Thyroid gland (tissue), 4 donors: ENCODE measurements around the gene SERPINA3. TPM values are rescaled to one million over a fixed set of nuclear protein-coding genes. Genes with fewer than 3 reads are reported as not detected.

ENCODE experiments used
- DNase-seq, 2 donors: peaks; one replicate each; pipeline ENCODE4 v3.0.0-alpha.2; 2019
- H3K27ac ChIP-seq, 3 donors: fragments of 200-600 bp; sonication (generic); 1 replicate in 2 of 3; 2 replicates in 1 of 3; pipeline ENCODE4 v1.5.1; 2016 to 2019; ENCODE audit warnings: mild to moderate bottlenecking in 1 of 3, moderate library complexity in 1 of 3
- H3K27me3 ChIP-seq: fragments of 200-600 bp; sonication (generic); one replicate; pipeline ENCODE4 v1.5.1; 2019
- H3K36me3 ChIP-seq, 2 donors: fragments of 200-600 bp; sonication (generic); one replicate each; pipeline ENCODE4 v1.5.1; 2016 to 2019
- H3K4me1 ChIP-seq, 2 donors: fragments of 200-600 bp; sonication (generic); one replicate each; pipeline ENCODE4 v1.5.1; 2017 to 2019
- H3K4me3 ChIP-seq, 3 donors: fragments of 200-600 bp; sonication (generic); replicated peaks in 1 of 3; 1 replicate in 2 of 3; 2 replicates in 1 of 3; pipeline ENCODE4 v1.5.1; 2016; ENCODE audit warnings: mild to moderate bottlenecking in 1 of 3
- H3K9me3 ChIP-seq: fragments of 200-600 bp; sonication (generic); one replicate; pipeline ENCODE4 v1.5.1; 2017
- CTCF ChIP-seq, 6 experiments: fragments of 200-600 bp in 3 of 6; fragments of 450-650 bp in 3 of 6; sonication (generic) in 3 of 6; IDR thresholded peaks; one replicate each; pipeline ENCODE4 v1.5.1; 2016 to 2019; ENCODE audit warnings: antibody characterized with exemption in 6 of 6, mild to moderate bottlenecking in 2 of 6, inconsistent platforms in 1 of 6, moderate library complexity in 1 of 6
- POLR2A ChIP-seq, 2 donors: fragments of 450-650 bp; IDR thresholded peaks; one replicate each; pipeline ENCODE4 v1.6.1; 2017; ENCODE audit warnings: antibody characterized with exemption in 2 of 2, mild to moderate bottlenecking in 2 of 2, moderate library complexity in 1 of 2
- WGBS, 2 donors: methylation state at CpG; one replicate each; pipeline ENCODE4 v1.1.5; 2017; 5-methylcytosine and 5-hydroxymethylcytosine counted together
- intact Hi-C: fragments of 100-400 bp; cut with DNase I; formaldehyde crosslinking; loops from one replicate; pipeline ENCODE4 v1.15.1; 2023
- total RNA-seq, 4 donors: library from RNA; depleted of rRNA; stranded (reverse); fragments of >200 nt; gene quantifications; one replicate each; pipeline ENCODE4 v1.2.3, GENCODE V29; 2016

The SERPINA3 gene
- total RNA-seq, 4 donors from 2014 or later = 16.3 to 200 (median 91.1) TPM

- Histone ChIP-seq H3K4me1 (no peaks in the 10 kb centered on the region), H3K27me3 (no peaks in the 10 kb centered on the region), H3K9me3 (no peaks in the 10 kb centered on the region), H3K27ac (no peak overlapping the region), H3K4me3 (no peak overlapping the region), H3K36me3 (no peaks in the 10 kb centered on the region)
- no peak for DNase-seq
- WGBS, 2 donors = 54 to 62% methylated on average over 11 to 12 of the region's 13 CpGs
- TF ChIP-seq POLR2A (IDR thresholded peaks at IDR 0.05) = no peak
- TF ChIP-seq CTCF (IDR thresholded peaks at IDR 0.05) = no peak
- intact Hi-C loops = no loop called here
These were observed 42.1 kb downstream of the SERPINA3 start for GRCh38 chr14:94654071-94654861.

- Histone ChIP-seq H3K27ac (no peak overlapping the region), H3K4me1 (no peaks in the 10 kb centered on the region), H3K27me3 (no peaks in the 10 kb centered on the region), H3K4me3 (no peak overlapping the region), H3K36me3 (no peaks in the 10 kb centered on the region), H3K9me3 (no peaks in the 10 kb centered on the region)
- 76 to 87% methylated on average over 11 of the region's 11 CpGs for WGBS, 2 donors
- DNase-seq = no peak
- no peak for TF ChIP-seq POLR2A (IDR thresholded peaks at IDR 0.05)
- no peak for TF ChIP-seq CTCF (IDR thresholded peaks at IDR 0.05)
- intact Hi-C loops = no loop called here
These were observed 43.0 kb downstream of the SERPINA3 start for GRCh38 chr14:94655169-94655710.

GRCh38 chr14:94656043-94656442 lies 43.9 kb downstream of the SERPINA3 start:
- Histone ChIP-seq H3K27ac (no peak overlapping the region), H3K9me3 (no peaks in the 10 kb centered on the region), H3K27me3 (no peaks in the 10 kb centered on the region), H3K36me3 (no peaks in the 10 kb centered on the region), H3K4me1 (no peaks in the 10 kb centered on the region), H3K4me3 (no peak overlapping the region)
- WGBS, 2 donors = 96% methylated on average over 4 of the region's 4 CpGs
- DNase-seq = no peak
- intact Hi-C loops = no loop called here
- TF ChIP-seq POLR2A (IDR thresholded peaks at IDR 0.05) = no peak
- TF ChIP-seq CTCF (IDR thresholded peaks at IDR 0.05) = no peak

- TF ChIP-seq CTCF (IDR thresholded peaks at IDR 0.05) = no peak
- no peak for TF ChIP-seq POLR2A (IDR thresholded peaks at IDR 0.05)
- WGBS, 2 donors = 88 to 92% methylated on average over 1 of the region's 1 CpG
These were observed 47.1 kb downstream of the SERPINA3 start for GRCh38 chr14:94659256-94659655.

GRCh38 chr14:94659901-94660300 lies 47.7 kb downstream of the SERPINA3 start:
- H3K36me3 ChIP-seq = no peaks in the 10 kb centered on the region
- H3K27me3 ChIP-seq = no peaks in the 10 kb centered on the region
- intact Hi-C loops = no loop called here
- DNase-seq = no peak
- TF ChIP-seq POLR2A (IDR thresholded peaks at IDR 0.05) (no peak), CTCF (IDR thresholded peaks at IDR 0.05) (no peak)
- H3K4me3 ChIP-seq = no peak overlapping the region
- H3K9me3 ChIP-seq = no peaks in the 10 kb centered on the region
- WGBS, 2 donors = 77 to 95% methylated on average over 2 of the region's 2 CpGs
- H3K4me1 ChIP-seq = no peaks in the 10 kb centered on the region
- no peak overlapping the region for H3K27ac ChIP-seq

More at GRCh38 chr14:94659256-94659655, 47.1 kb downstream of the SERPINA3 start:
- DNase-seq = no peak
- no peak overlapping the region for H3K4me3 ChIP-seq
- no peaks in the 10 kb centered on the region for H3K9me3 ChIP-seq
- H3K27me3 ChIP-seq = no peaks in the 10 kb centered on the region
- H3K27ac ChIP-seq = no peak overlapping the region
- H3K4me1 ChIP-seq = no peaks in the 10 kb centered on the region
- H3K36me3 ChIP-seq = no peaks in the 10 kb centered on the region
- intact Hi-C loops = no loop called here
